ENCODE measurements around the gene SERPINA4. TPM values are rescaled to one million over a fixed set of nuclear protein-coding genes. Genes with fewer than 3 reads are reported as not detected.
A peak's percentile ranks its signal among the peaks of the same experiment; 100 is the strongest.

Gene SERPINA4
- total RNA-seq, 4 donors from 2014 or later, result 0.13 to 0.26 TPM; not detected in 2

DNA sequence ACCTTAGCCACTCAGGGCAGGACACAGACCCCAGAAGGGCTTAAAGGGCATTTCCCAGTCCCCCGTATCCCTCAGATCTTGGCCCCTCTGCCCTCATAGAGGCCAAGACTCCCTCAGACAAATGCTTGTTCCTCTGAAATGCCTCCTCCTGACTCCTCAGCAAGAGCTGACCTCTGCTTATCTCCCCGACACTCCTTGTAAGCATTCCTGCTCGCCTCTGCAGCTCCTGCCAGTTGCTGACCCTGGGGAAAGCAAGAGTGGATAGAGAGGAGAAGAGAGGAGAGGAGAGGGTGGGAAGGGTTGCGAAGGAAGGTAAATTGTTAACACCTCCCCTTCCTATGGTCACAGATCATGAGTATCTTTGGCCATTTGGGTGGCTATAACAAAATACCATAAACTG, 27.1 kb downstream of the SERPINA4 start:
- in situ Hi-C loops (cut with MboI; ENCODE audit: low sequenced_read_pairs in 4 of 4) (no loop called here), intact Hi-C loops (cut with DNase I; ENCODE audit: low total_unique reads) (no loop called here)
- DNase-seq, result no peak
- no peak overlapping the region for H3K27ac ChIP-seq
- H3K36me3 ChIP-seq, result no peaks in the 10 kb centered on the region
- no peaks in the 10 kb centered on the region for H3K9me3 ChIP-seq
- TF ChIP-seq, protein P1, sequence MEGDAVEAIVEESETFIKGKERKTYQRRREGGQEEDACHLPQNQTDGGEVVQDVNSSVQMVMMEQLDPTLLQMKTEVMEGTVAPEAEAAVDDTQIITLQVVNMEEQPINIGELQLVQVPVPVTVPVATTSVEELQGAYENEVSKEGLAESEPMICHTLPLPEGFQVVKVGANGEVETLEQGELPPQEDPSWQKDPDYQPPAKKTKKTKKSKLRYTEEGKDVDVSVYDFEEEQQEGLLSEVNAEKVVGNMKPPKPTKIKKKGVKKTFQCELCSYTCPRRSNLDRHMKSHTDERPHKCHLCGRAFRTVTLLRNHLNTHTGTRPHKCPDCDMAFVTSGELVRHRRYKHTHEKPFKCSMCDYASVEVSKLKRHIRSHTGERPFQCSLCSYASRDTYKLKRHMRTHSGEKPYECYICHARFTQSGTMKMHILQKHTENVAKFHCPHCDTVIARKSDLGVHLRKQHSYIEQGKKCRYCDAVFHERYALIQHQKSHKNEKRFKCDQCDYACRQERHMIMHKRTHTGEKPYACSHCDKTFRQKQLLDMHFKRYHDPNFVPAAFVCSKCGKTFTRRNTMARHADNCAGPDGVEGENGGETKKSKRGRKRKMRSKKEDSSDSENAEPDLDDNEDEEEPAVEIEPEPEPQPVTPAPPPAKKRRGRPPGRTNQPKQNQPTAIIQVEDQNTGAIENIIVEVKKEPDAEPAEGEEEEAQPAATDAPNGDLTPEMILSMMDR (IDR thresholded peaks at IDR 0.05 in 4 of 5, conservative IDR thresholded peaks at IDR 0.05 in 1 of 5), result no peak
- no peak for TF ChIP-seq POLR2A (IDR thresholded peaks at IDR 0.05)
- no peaks in the 10 kb centered on the region for H3K27me3 ChIP-seq
- peaks cover 0 to 16% of the 10 kb centered on the region in 2 donors for H3K4me1 ChIP-seq
- ATAC-seq, result no peak
- H3K4me3 ChIP-seq, result no peak overlapping the region

- in situ Hi-C loops (cut with MboI; ENCODE audit: low sequenced_read_pairs in 4 of 4), result no loop called here
- peaks cover 0 to 3% of the 10 kb centered on the region in 2 donors for H3K4me1 ChIP-seq
- no peaks in the 10 kb centered on the region for H3K27me3 ChIP-seq
- no peaks in the 10 kb centered on the region for H3K36me3 ChIP-seq
- H3K4me3 ChIP-seq, result no peak overlapping the region
- DNase-seq (no peak), ATAC-seq (no peak)
- H3K27ac ChIP-seq, result no peak overlapping the region
- intact Hi-C loops (cut with DNase I; ENCODE audit: low total_unique reads), result no loop called here
- H3K9me3 ChIP-seq, result no peaks in the 10 kb centered on the region
- no peak for TF ChIP-seq POLR2A (IDR thresholded peaks at IDR 0.05)
- TF ChIP-seq, protein P1 (IDR thresholded peaks at IDR 0.05 in 4 of 5, conservative IDR thresholded peaks at IDR 0.05 in 1 of 5), result no peak
Measured at GRCh38 chr14:94591073-94591472, 29.8 kb downstream of the SERPINA4 start.

- TF ChIP-seq, protein P1 (IDR thresholded peaks at IDR 0.05 in 4 of 5, conservative IDR thresholded peaks at IDR 0.05 in 1 of 5), result no peak
- no peak for TF ChIP-seq POLR2A (IDR thresholded peaks at IDR 0.05)
- in situ Hi-C loops (cut with MboI; ENCODE audit: low sequenced_read_pairs in 4 of 4), result no loop called here
- DNase-seq (no peak), ATAC-seq (no peak)
- no peaks in the 10 kb centered on the region for H3K36me3 ChIP-seq
- H3K27me3 ChIP-seq, result no peaks in the 10 kb centered on the region
- peaks cover 0 to 11% of the 10 kb centered on the region in 2 donors for H3K4me1 ChIP-seq
- no peak overlapping the region for H3K4me3 ChIP-seq
- H3K9me3 ChIP-seq, result no peaks in the 10 kb centered on the region
- intact Hi-C loops (cut with DNase I; ENCODE audit: low total_unique reads), result no loop called here
- no peak overlapping the region for H3K27ac ChIP-seq
Measured at GRCh38 chr14:94591871-94592270, 30.6 kb downstream of the SERPINA4 start.

DNA sequence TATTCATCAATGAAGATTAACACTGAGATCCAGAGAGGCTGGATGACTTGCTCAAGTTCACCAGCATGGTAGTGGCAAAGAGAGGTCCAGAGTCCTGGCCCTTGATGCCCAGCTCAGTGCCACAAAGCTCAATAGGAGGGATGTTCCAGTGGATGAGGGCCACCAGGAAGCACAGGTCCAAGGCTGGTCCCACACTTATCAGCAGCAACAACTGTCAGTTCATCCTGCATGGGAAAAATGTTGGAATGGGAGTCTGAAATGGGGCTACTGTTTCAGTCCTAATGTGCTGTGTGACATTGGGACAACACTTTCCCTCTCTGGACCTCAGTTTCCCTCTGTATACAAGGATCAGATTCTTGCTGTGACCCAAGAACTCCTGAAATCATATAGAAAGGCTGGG, 31.2 kb downstream of the SERPINA4 start:
- in situ Hi-C loops (cut with MboI; ENCODE audit: low sequenced_read_pairs in 4 of 4), result no loop called here
- DNase-seq (no peak), ATAC-seq (no peak)
- TF ChIP-seq, protein P1 (IDR thresholded peaks at IDR 0.05 in 4 of 5, conservative IDR thresholded peaks at IDR 0.05 in 1 of 5), result no peak
- no peak for TF ChIP-seq POLR2A (IDR thresholded peaks at IDR 0.05)
- H3K4me3 ChIP-seq, result no peak overlapping the region
- no peaks in the 10 kb centered on the region for H3K9me3 ChIP-seq
- peaks cover 0 to 15% of the 10 kb centered on the region in 2 donors for H3K4me1 ChIP-seq
- no peaks in the 10 kb centered on the region for H3K36me3 ChIP-seq
- no peaks in the 10 kb centered on the region for H3K27me3 ChIP-seq
- no peak overlapping the region for H3K27ac ChIP-seq
- intact Hi-C loops (cut with DNase I; ENCODE audit: low total_unique reads), result no loop called here

- no peaks in the 10 kb centered on the region for H3K27me3 ChIP-seq
- no peaks in the 10 kb centered on the region for H3K9me3 ChIP-seq
- ATAC-seq (peak; percentile 45 to 69), DNase-seq (no peak)
- H3K4me3 ChIP-seq, result no peak overlapping the region
- H3K27ac ChIP-seq, result no peak overlapping the region
- peaks cover 0 to 22% of the 10 kb centered on the region in 2 donors for H3K4me1 ChIP-seq
- intact Hi-C loops (cut with DNase I; ENCODE audit: low total_unique reads), result no loop called here
- in situ Hi-C loops (cut with MboI; ENCODE audit: low sequenced_read_pairs in 4 of 4), result no loop called here
- TF ChIP-seq POLR2A (IDR thresholded peaks at IDR 0.05), result no peak
- TF ChIP-seq, protein P1 (IDR thresholded peaks at IDR 0.05 in 4 of 5, conservative IDR thresholded peaks at IDR 0.05 in 1 of 5), result no peak
- no peaks in the 10 kb centered on the region for H3K36me3 ChIP-seq
Measured at GRCh38 chr14:94593376-94593748, 32.1 kb downstream of the SERPINA4 start.
